Measurements from ENCODE around the gene GATAD2B. TPM values are rescaled to one million over a fixed set of nuclear protein-coding genes. Genes with fewer than 3 reads are reported as not detected.
A peak's percentile ranks its signal among the peaks of the same experiment; 100 is the strongest.

GATAD2B gene
- total RNA-seq, 5 donors from 2014 or later (not counting 1 experiment from before 2014, with no cell fraction given), result 94.6 to 107 (median 103) TPM

DNA sequence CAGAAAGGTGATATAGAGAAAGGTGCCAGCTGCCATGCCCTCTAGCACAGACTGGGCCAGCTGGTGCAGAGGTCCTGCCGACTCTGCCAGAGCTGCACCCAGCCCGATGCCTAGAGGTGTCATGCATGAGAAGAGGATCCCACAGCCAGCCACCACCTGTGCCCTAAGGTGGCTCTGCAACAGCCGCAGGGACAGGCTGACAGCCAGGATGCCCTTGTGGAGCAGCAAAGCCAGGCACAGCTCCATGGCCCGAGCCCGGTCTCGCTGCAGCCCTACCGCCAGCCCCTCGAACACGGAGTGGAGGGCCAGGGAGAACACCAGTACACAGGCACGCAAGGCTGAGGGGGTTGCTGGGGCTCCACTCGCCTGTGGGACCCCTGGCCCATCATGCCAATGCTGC, 37.4 kb upstream of the GATAD2B start:
- ChIA-PET CTCF (no interaction called here), POLR2A (no interaction called here)
- Histone ChIP-seq H3K9me3 (no peaks in the 10 kb centered on the region), H3K4me1 (ENCODE audit: control insufficient read depth in 1 of 2, extremely low read depth in 1 of 2, insufficient read depth in 2 of 2, low read length in 2 of 2) (peaks cover 34 to 59% of the 10 kb centered on the region in 2 experiments), H3K36me3 (ENCODE audit: control insufficient read depth in 2 of 2, extremely low read depth in 1 of 2, insufficient read depth in 1 of 2, low read length in 1 of 2) (peaks cover 0 to 7% of the 10 kb centered on the region in 2 donors), H3K27ac (ENCODE audit: low read length) (no peak overlapping the region), H3K27me3 (replicated peaks in 1 of 2; ENCODE audit: control insufficient read depth in 2 of 2, extremely low read depth in 1 of 2, insufficient read depth in 2 of 2, low read length in 1 of 2) (no peaks in the 10 kb centered on the region), H3K4me3 (ENCODE audit: control insufficient read depth in 1 of 2, extremely low read depth in 1 of 2, low read length in 1 of 2) (no peak overlapping the region)
- no peaks in the 10 kb centered on the region for H3K9me3 Mint-ChIP-seq
- peaks cover 51 to 64% (median 61%) of the 10 kb centered on the region in 3 donors for H3K4me1 Mint-ChIP-seq
- 92% methylated on average over 11 of the region's 11 CpGs for WGBS (ENCODE audit: insufficient coverage)
- H3K4me3 Mint-ChIP-seq, result no peak overlapping the region
- no peaks in the 10 kb centered on the region for H3K27me3 Mint-ChIP-seq
- peak overlapping the region in 1 of 2 donors; percentile 96 for H3K27ac Mint-ChIP-seq
- DNase-seq, result no peak
- H3K36me3 Mint-ChIP-seq, result no peaks in the 10 kb centered on the region
- no peak for ATAC-seq (replicated peaks in 1 of 4)

DNA sequence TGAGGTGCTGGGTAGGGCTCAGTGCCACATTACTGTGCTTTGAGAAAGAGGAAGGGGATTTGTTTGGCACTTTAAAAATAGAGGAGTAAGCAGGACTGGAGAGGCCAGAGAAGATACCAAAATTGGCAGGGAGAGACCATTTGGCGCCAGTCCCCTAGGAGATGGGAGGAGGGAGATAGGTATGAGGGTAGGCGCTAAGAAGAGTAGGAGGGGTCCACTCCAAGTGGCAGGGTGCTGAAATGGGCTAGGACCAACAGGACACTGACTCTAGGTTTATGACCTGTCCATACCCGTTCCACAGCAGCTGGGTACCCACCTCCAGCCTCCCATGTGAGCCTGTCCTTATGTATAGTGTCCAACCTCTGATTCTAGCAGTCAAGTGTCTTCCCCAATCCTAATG, 36.7 kb upstream of the GATAD2B start:
- no peak overlapping the region for H3K27ac ChIP-seq (ENCODE audit: low read length)
- H3K9me3 ChIP-seq, result no peaks in the 10 kb centered on the region
- ATAC-seq (replicated peaks in 1 of 4), result no peak
- ChIA-PET POLR2A (interaction anchor here in 1 of 2 donors (1.5 kb wide), 1 partner anchor 31 kb away, joined by 6 read pairs; the partner anchor contains the start of gene RPS27), CTCF (interaction anchor here in 1 of 2 donors (1.5 kb wide), 1 partner anchor 14 kb away, joined by 5 read pairs; no protein-coding TSS in a partner anchor)
- Mint-ChIP-seq H3K9me3 (no peaks in the 10 kb centered on the region), H3K27ac (peak overlapping the region; percentile 11 to 96), H3K27me3 (no peaks in the 10 kb centered on the region), H3K36me3 (peaks cover 2% of the 10 kb centered on the region), H3K4me1 (peaks cover 59 to 68% (median 64%) of the 10 kb centered on the region in 3 donors), H3K4me3 (peak overlapping the region in 2 of 3 donors; percentile 3 to 97)
- peaks cover 0 to 13% of the 10 kb centered on the region in 2 donors for H3K36me3 ChIP-seq (ENCODE audit: control insufficient read depth in 2 of 2, extremely low read depth in 1 of 2, insufficient read depth in 1 of 2, low read length in 1 of 2)
- no peak overlapping the region for H3K4me3 ChIP-seq (ENCODE audit: control insufficient read depth in 1 of 2, extremely low read depth in 1 of 2, low read length in 1 of 2)
- H3K27me3 ChIP-seq (replicated peaks in 1 of 2; ENCODE audit: control insufficient read depth in 2 of 2, extremely low read depth in 1 of 2, insufficient read depth in 2 of 2, low read length in 1 of 2), result no peaks in the 10 kb centered on the region
- no peak for DNase-seq
- WGBS (ENCODE audit: insufficient coverage), result 93% methylated on average over 2 of the region's 3 CpGs
- H3K4me1 ChIP-seq (ENCODE audit: control insufficient read depth in 1 of 2, extremely low read depth in 1 of 2, insufficient read depth in 2 of 2, low read length in 2 of 2), result peaks cover 33 to 59% of the 10 kb centered on the region in 2 experiments

DNA sequence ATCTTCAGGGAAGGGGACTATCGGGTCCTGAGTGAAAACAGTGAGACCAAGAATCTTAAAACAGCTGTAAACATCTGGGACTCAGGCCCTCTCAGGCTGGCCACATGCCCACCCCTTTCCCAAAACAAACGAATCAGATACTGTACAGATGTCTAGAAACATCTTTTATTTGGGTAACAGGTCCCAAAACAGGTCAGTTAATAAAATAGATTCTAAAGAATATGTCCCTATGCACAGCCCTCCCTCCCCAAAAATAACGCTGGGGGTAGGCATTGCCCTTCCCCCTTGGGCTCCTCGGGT, 36.1 kb upstream of the GATAD2B start:
- Mint-ChIP-seq H3K4me3 (peak overlapping the region; percentile 95 to 97 (median 97)), H3K36me3 (peaks cover 8% of the 10 kb centered on the region), H3K9me3 (no peaks in the 10 kb centered on the region), H3K27ac (peak overlapping the region; percentile 96), H3K27me3 (no peaks in the 10 kb centered on the region), H3K4me1 (peaks cover 59 to 69% (median 64%) of the 10 kb centered on the region in 3 donors)
- DNase-seq, result no peak
- Histone ChIP-seq H3K27me3 (replicated peaks in 1 of 2; ENCODE audit: control insufficient read depth in 2 of 2, extremely low read depth in 1 of 2, insufficient read depth in 2 of 2, low read length in 1 of 2) (no peaks in the 10 kb centered on the region), H3K4me1 (ENCODE audit: control insufficient read depth in 1 of 2, extremely low read depth in 1 of 2, insufficient read depth in 2 of 2, low read length in 2 of 2) (peaks cover 29 to 59% of the 10 kb centered on the region in 2 experiments), H3K36me3 (ENCODE audit: control insufficient read depth in 2 of 2, extremely low read depth in 1 of 2, insufficient read depth in 1 of 2, low read length in 1 of 2) (peaks cover 0 to 18% of the 10 kb centered on the region in 2 donors), H3K27ac (ENCODE audit: low read length) (peak overlapping the region; percentile 60), H3K9me3 (no peaks in the 10 kb centered on the region), H3K4me3 (ENCODE audit: control insufficient read depth in 1 of 2, extremely low read depth in 1 of 2, low read length in 1 of 2) (no peak overlapping the region)
- CTCF ChIA-PET, result interaction anchor here in 1 of 2 donors (0.7 to 1.5 kb wide), 3 partner anchors 9 to 17 kb away, joined by 5 to 9 read pairs (median 5); partner anchors contain the start of gene CREB3L4
- POLR2A ChIA-PET, result interaction anchor here in 1 of 2 donors (0.5 to 1.5 kb wide), 4 partner anchors 32 to 204 kb away, joined by 4 to 6 read pairs (median 4); partner anchors contain the start of gene RPS27
- WGBS (ENCODE audit: insufficient coverage), result no CpG with 5 or more reads among the region's 4 CpGs
- no peak for ATAC-seq (replicated peaks in 1 of 4)

DNA sequence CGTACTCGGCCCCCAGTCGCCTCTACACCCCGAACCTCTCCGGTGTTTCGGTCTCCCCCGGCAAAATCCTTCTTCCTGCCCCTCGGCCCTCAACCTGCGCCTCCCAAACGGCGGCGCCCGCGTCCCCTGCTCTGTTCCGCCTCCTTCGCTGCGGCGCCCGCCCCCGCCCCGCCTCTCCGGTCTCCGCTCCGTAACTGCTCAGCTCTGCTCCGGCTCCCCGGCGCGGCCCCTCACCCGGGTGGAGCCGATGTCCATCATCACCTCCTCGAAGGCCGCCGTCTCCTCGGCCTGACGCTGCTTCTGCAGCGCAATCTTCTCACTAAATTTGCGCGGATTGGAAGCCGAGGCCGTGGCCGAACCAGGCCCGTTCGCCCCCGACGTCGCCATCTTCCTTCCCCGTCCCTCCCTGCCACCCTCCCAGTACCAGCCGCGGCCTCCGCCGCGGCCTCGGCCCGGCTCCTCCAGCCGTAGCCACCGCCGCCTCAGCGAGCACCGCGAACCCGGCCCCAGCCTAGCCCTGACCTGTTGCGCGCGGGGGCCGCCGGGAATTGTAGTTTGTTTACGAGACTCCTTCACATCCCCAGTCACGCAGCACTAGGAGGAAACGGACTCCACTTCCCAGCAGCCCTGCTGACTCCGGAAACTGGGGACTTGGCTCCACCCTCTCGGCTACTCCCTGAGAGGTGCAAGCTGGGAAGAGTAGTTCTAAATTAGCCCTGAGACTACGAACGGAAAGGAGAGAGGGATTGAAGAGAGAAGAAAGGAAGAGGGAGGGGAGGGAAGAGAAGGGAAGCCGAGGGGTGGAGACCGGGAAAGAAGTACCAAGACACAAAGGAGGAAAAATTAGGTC, 35.6 kb upstream of the GATAD2B start, which contains the start of gene CRTC2:
CRTC2 (minus strand) TSS at position 502 of the 850 bp plus-strand sequence; CDS start at position 387, 115 bp downstream.
- CTCF ChIA-PET, result interaction anchor here in 1 of 2 donors (0.7 to 1.5 kb wide), 3 partner anchors 10 to 17 kb away, joined by 5 to 9 read pairs (median 5); partner anchors contain the start of gene CREB3L4
- Histone ChIP-seq H3K4me3 (ENCODE audit: control insufficient read depth in 1 of 2, extremely low read depth in 1 of 2, low read length in 1 of 2) (peak within 1 kb of the TSS; percentile 82 to 95), H3K4me1 (ENCODE audit: control insufficient read depth in 1 of 2, extremely low read depth in 1 of 2, insufficient read depth in 2 of 2, low read length in 2 of 2) (peaks cover 29 to 62% of the 10 kb centered on the region in 2 experiments), H3K9me3 (no peaks in the 10 kb centered on the region), H3K27ac (ENCODE audit: low read length) (peak within 1 kb of the TSS; percentile 89), H3K27me3 (replicated peaks in 1 of 2; ENCODE audit: control insufficient read depth in 2 of 2, extremely low read depth in 1 of 2, insufficient read depth in 2 of 2, low read length in 1 of 2) (no peaks in the 10 kb centered on the region), H3K36me3 (ENCODE audit: control insufficient read depth in 2 of 2, extremely low read depth in 1 of 2, insufficient read depth in 1 of 2, low read length in 1 of 2) (peaks cover 6 to 24% of the 10 kb centered on the region in 2 donors)
- Mint-ChIP-seq H3K4me3 (peak within 1 kb of the TSS; percentile 95 to 97 (median 97)), H3K9me3 (no peaks in the 10 kb centered on the region), H3K27me3 (no peaks in the 10 kb centered on the region), H3K27ac (peak within 1 kb of the TSS; percentile 96), H3K36me3 (peaks cover 12% of the 10 kb centered on the region), H3K4me1 (peaks cover 58 to 68% (median 63%) of the 10 kb centered on the region in 3 donors)
- ATAC-seq (replicated peaks in 1 of 4), result peak; percentile 87 to 91 (median 89)
- POLR2A ChIA-PET, result interaction anchor here (0.5 to 1.5 kb wide), 6 partner anchors 13 to 204 kb away, joined by 3 to 6 read pairs (median 4); partner anchors contain the start of gene RPS27 (in 1 of the 2)
- under 1% methylated on average over 63 of the region's 75 CpGs for WGBS (ENCODE audit: insufficient coverage)
- DNase-seq, result peak; percentile 91 to 100 (median 98)

DNA sequence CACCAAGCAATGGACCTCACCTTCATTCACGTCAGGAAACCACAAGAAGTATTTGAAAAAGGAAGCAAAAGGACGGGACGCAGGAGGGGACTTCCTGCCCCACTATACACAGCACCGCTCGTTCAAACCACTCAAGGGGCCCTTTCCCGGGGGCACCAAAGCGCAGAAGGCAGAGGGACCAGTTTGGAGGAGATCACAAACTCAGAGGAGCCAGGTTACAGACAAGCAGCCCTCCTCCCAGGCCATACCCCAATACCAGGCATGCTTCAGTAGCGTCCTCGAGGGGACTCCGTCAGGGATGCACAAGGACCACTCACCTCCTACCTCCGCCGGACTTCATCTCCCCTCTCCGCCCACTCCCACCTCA, 35.0 kb upstream of the GATAD2B start:
- Mint-ChIP-seq H3K27me3 (no peaks in the 10 kb centered on the region), H3K4me3 (peak overlapping the region; percentile 95 to 97 (median 97)), H3K27ac (peak overlapping the region; percentile 96), H3K36me3 (peaks cover 15% of the 10 kb centered on the region), H3K4me1 (peaks cover 56 to 67% (median 60%) of the 10 kb centered on the region in 3 donors), H3K9me3 (no peaks in the 10 kb centered on the region)
- ChIA-PET CTCF (interaction anchor here (0.6 to 1.9 kb wide), 2 partner anchors 10 to 86 kb away, joined by 4 read pairs; partner anchors contain the start of gene CREB3L4 (in 1 of the 2)), POLR2A (interaction anchor here in 1 of 2 donors (0.7 kb wide), 1 partner anchor 13 kb away, joined by 3 read pairs; no protein-coding TSS in a partner anchor)
- Histone ChIP-seq H3K27me3 (replicated peaks in 1 of 2; ENCODE audit: control insufficient read depth in 2 of 2, extremely low read depth in 1 of 2, insufficient read depth in 2 of 2, low read length in 1 of 2) (no peaks in the 10 kb centered on the region), H3K36me3 (ENCODE audit: control insufficient read depth in 2 of 2, extremely low read depth in 1 of 2, insufficient read depth in 1 of 2, low read length in 1 of 2) (peaks cover 6 to 28% of the 10 kb centered on the region in 2 donors), H3K27ac (ENCODE audit: low read length) (peak overlapping the region; percentile 89), H3K4me3 (ENCODE audit: control insufficient read depth in 1 of 2, extremely low read depth in 1 of 2, low read length in 1 of 2) (peak overlapping the region; percentile 82 to 95), H3K9me3 (no peaks in the 10 kb centered on the region), H3K4me1 (ENCODE audit: control insufficient read depth in 1 of 2, extremely low read depth in 1 of 2, insufficient read depth in 2 of 2, low read length in 2 of 2) (peaks cover 25 to 56% of the 10 kb centered on the region in 2 experiments)
- 0% methylated on average over 13 of the region's 13 CpGs for WGBS (ENCODE audit: insufficient coverage)
- DNase-seq (peak in 27 of 35 experiments; percentile 13 to 74 (median 30)), ATAC-seq (replicated peaks in 1 of 4) (peak; percentile 2 to 25 (median 16))

Data from T-cell (primary cell).